Measurements from ENCODE around the gene ZNF619. TPM values are rescaled to one million over a fixed set of nuclear protein-coding genes. Genes with fewer than 3 reads are reported as not detected.
A peak's percentile ranks its signal among the peaks of the same experiment; 100 is the strongest.

ZNF619 gene
- total and polyA plus RNA-seq, 2 of the 4 experiments (the other 2 are of a cell fraction): 2.0 to 4.8 TPM

DNA sequence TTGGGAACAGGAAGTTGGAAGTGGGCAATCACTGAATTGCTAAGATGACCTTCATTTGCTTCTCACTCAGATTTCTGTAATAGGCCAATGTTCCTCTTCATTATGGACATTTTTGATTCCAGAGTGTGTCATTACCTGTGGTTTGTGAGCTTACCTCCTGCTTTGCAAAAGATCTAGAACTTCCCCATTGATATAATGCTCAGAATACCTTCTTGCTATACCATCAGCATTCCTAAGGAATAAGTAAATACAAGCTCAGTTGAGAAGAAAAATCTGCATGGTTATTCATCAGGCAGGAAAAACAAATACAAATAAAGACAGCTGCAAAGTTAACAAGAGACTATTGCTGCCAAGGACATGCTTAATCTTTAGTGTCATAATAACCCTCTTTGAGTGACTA is 25.4 kb upstream of the ZNF619 start:
- H3K27ac ChIP-seq (ENCODE audit: insufficient read depth, low read length): no peak overlapping the region
- BruUV-seq (replicated peaks): no TSS peak
- no peak overlapping the region for H3K18ac ChIP-seq (ENCODE audit: low read depth, low read length)
- H2BK20ac ChIP-seq (ENCODE audit: low read depth, low read length): no peak overlapping the region
- H3K23ac ChIP-seq (ENCODE audit: low read depth, low read length): no peak overlapping the region
- H3K4ac ChIP-seq (ENCODE audit: low read depth, low read length): no peak overlapping the region; the same call in 1 of the 2 replicates
- H3K79me1 ChIP-seq (ENCODE audit: low read depth in 1 of 2, low read length in 2 of 2): peaks cover 5 to 10% of the 10 kb centered on the region in 2 experiments; a peak in 1 of 4 replicates
- no peak overlapping the region for H3K9ac ChIP-seq (ENCODE audit: low read depth, low read length)
- no peak overlapping the region for H2BK5ac ChIP-seq (ENCODE audit: low read depth, low read length, poor library complexity, severe bottlenecking)
- H4K91ac ChIP-seq (ENCODE audit: insufficient read depth, low read depth, low read length): no peak overlapping the region
- POLR2A ChIA-PET (ENCODE audit: unreplicated experiment): no interaction called here
- no peak overlapping the region for H2AK9ac ChIP-seq (replicated peaks; ENCODE audit: low read depth, low read length, poor library complexity)
- H3K4me1 ChIP-seq (ENCODE audit: control insufficient read depth, insufficient read depth, low read length): no peaks in the 10 kb centered on the region
- H3K36me3 ChIP-seq (ENCODE audit: control insufficient read depth, insufficient read depth, low read length): peaks cover 1% of the 10 kb centered on the region; the same call in 1 of the 2 replicates
- no peak overlapping the region for H2AK5ac ChIP-seq (ENCODE audit: low read depth, low read length)
- dilution Hi-C loops (cut with HindIII; ENCODE audit: low sequenced_read_pairs, unreplicated experiment): no loop called here
- no peak overlapping the region for H2BK15ac ChIP-seq (ENCODE audit: low read depth, low read length)
- DNase-seq (no peak), ATAC-seq (ENCODE audit: low read depth) (no peak)
- 0 out of 4 replicates have a peak overlapping the region, but pooled peaks of 1 of the 2 experiments have one; percentile 37 for H4K8ac ChIP-seq (ENCODE audit: low read depth in 2 of 2, low read length in 2 of 2)
- no peak overlapping the region for H4K5ac ChIP-seq (ENCODE audit: low read depth, low read length)
- no peak overlapping the region for H3K56ac ChIP-seq (ENCODE audit: extremely low read depth, insufficient read depth, low read length)
- CTCF ChIA-PET: interaction anchor here (0.6 kb wide), 1 partner anchor 13 kb away, joined by 3 read pairs; no protein-coding TSS in a partner anchor
- intact Hi-C loops (cut with micrococcal nuclease): loop anchor here (5.0 kb wide), 1 partner anchor 139 kb away; no protein-coding TSS in a partner anchor
- H3K4me3 ChIP-seq (ENCODE audit: insufficient read depth, low read depth, low read length): no peak overlapping the region
- H2AFZ ChIP-seq (replicated peaks; ENCODE audit: low read length, poor library complexity): no peak overlapping the region
- H3K14ac ChIP-seq (replicated peaks; ENCODE audit: low read depth, low read length): no peak overlapping the region
- H4K20me1 ChIP-seq (ENCODE audit: insufficient read depth, low read length): no peaks in the 10 kb centered on the region
- in situ Hi-C loops (cut with MboI; ENCODE audit: low sequenced_read_pairs): no loop called here
- TF ChIP-seq MAZ (IDR thresholded peaks at IDR 0.05; ENCODE audit: borderline replicate concordance, low read depth, low read length): no peak
- TF ChIP-seq, protein P1, sequence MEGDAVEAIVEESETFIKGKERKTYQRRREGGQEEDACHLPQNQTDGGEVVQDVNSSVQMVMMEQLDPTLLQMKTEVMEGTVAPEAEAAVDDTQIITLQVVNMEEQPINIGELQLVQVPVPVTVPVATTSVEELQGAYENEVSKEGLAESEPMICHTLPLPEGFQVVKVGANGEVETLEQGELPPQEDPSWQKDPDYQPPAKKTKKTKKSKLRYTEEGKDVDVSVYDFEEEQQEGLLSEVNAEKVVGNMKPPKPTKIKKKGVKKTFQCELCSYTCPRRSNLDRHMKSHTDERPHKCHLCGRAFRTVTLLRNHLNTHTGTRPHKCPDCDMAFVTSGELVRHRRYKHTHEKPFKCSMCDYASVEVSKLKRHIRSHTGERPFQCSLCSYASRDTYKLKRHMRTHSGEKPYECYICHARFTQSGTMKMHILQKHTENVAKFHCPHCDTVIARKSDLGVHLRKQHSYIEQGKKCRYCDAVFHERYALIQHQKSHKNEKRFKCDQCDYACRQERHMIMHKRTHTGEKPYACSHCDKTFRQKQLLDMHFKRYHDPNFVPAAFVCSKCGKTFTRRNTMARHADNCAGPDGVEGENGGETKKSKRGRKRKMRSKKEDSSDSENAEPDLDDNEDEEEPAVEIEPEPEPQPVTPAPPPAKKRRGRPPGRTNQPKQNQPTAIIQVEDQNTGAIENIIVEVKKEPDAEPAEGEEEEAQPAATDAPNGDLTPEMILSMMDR (conservative IDR thresholded peaks at IDR 0.05; ENCODE audit: low read depth, low read length): no peak
- TF ChIP-seq, protein P2, sequence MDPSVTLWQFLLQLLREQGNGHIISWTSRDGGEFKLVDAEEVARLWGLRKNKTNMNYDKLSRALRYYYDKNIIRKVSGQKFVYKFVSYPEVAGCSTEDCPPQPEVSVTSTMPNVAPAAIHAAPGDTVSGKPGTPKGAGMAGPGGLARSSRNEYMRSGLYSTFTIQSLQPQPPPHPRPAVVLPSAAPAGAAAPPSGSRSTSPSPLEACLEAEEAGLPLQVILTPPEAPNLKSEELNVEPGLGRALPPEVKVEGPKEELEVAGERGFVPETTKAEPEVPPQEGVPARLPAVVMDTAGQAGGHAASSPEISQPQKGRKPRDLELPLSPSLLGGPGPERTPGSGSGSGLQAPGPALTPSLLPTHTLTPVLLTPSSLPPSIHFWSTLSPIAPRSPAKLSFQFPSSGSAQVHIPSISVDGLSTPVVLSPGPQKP (IDR thresholded peaks at IDR 0.05; ENCODE audit: borderline replicate concordance, low read depth, low read length): no peak
- TF ChIP-seq POLR2A (IDR thresholded peaks at IDR 0.05; ENCODE audit: low read depth, low read length): no peak
- TF ChIP-seq, protein P3, sequence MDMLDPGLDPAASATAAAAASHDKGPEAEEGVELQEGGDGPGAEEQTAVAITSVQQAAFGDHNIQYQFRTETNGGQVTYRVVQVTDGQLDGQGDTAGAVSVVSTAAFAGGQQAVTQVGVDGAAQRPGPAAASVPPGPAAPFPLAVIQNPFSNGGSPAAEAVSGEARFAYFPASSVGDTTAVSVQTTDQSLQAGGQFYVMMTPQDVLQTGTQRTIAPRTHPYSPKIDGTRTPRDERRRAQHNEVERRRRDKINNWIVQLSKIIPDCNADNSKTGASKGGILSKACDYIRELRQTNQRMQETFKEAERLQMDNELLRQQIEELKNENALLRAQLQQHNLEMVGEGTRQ (IDR thresholded peaks at IDR 0.05; ENCODE audit: low read depth, low read length): no peak
- no peak for TF ChIP-seq RCOR1 (IDR thresholded peaks at IDR 0.05; ENCODE audit: insufficient replicate concordance, low read length)
- no peak overlapping the region for H3K4me2 ChIP-seq (ENCODE audit: low read depth, low read length)
- H3K9me1 ChIP-seq (ENCODE audit: insufficient read depth, low read length): no peaks in the 10 kb centered on the region
- H2BK120ac ChIP-seq (ENCODE audit: low read depth, low read length): no peak overlapping the region
- no peaks in the 10 kb centered on the region for H3K9me3 ChIP-seq (ENCODE audit: control insufficient read depth, insufficient read depth, low read length)
- H3K27me3 ChIP-seq (ENCODE audit: control insufficient read depth, insufficient read depth, low read length): no peaks in the 10 kb centered on the region
